ENCODE measurements around the gene OGDH. TPM values are rescaled to one million over a fixed set of nuclear protein-coding genes. Genes with fewer than 3 reads are reported as not detected.
"Not testable (repeated sequence)": the region's sequence is repeated elsewhere in the genome, so short reads cannot be mapped to it uniquely, and the experiment has no call there.

OGDH gene
- total RNA-seq, 3 donors from 2014 or later (not counting 1 experiment from before 2014, with no cell fraction given): 69.2 to 86.7 (median 81.4) TPM

GRCh38 chr7:44716205-44716604, 109.8 kb downstream of the OGDH start:
- Histone ChIP-seq H3K27me3 (ENCODE audit: control insufficient read depth, insufficient read depth, low read length) (no peaks in the 10 kb centered on the region), H3K36me3 (ENCODE audit: control insufficient read depth, insufficient read depth, low read length) (no peaks in the 10 kb centered on the region), H3K4me3 (ENCODE audit: low read length) (no peak overlapping the region), H3K4me1 (ENCODE audit: control insufficient read depth, insufficient read depth, low read length) (peaks cover 11% of the 10 kb centered on the region), H3K9me3 (ENCODE audit: control insufficient read depth, insufficient read depth, low read length) (no peaks in the 10 kb centered on the region), H3K27ac (ENCODE audit: low read length) (no peak overlapping the region)
- intact Hi-C loops (cut with micrococcal nuclease): no loop called here
- H3K9me3 Mint-ChIP-seq: no peaks in the 10 kb centered on the region
- no peak for ATAC-seq
- no peak overlapping the region for H3K27ac Mint-ChIP-seq
- H3K4me3 Mint-ChIP-seq: no peak overlapping the region
- no peaks in the 10 kb centered on the region for H3K27me3 Mint-ChIP-seq (ENCODE audit: low read depth in 2 of 2)
- peaks cover 6 to 10% of the 10 kb centered on the region in 2 donors for H3K4me1 Mint-ChIP-seq
- no peaks in the 10 kb centered on the region for H3K36me3 Mint-ChIP-seq
- TF ChIP-seq, protein P1, sequence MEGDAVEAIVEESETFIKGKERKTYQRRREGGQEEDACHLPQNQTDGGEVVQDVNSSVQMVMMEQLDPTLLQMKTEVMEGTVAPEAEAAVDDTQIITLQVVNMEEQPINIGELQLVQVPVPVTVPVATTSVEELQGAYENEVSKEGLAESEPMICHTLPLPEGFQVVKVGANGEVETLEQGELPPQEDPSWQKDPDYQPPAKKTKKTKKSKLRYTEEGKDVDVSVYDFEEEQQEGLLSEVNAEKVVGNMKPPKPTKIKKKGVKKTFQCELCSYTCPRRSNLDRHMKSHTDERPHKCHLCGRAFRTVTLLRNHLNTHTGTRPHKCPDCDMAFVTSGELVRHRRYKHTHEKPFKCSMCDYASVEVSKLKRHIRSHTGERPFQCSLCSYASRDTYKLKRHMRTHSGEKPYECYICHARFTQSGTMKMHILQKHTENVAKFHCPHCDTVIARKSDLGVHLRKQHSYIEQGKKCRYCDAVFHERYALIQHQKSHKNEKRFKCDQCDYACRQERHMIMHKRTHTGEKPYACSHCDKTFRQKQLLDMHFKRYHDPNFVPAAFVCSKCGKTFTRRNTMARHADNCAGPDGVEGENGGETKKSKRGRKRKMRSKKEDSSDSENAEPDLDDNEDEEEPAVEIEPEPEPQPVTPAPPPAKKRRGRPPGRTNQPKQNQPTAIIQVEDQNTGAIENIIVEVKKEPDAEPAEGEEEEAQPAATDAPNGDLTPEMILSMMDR (IDR thresholded peaks at IDR 0.05): no peak
- 100% methylated on average over 3 of the region's 3 CpGs for WGBS (ENCODE audit: insufficient coverage)
- no peak for DNase-seq

- Mint-ChIP-seq H3K9me3 (no peaks in the 10 kb centered on the region), H3K4me1 (no peaks in the 10 kb centered on the region), H3K36me3 (no peaks in the 10 kb centered on the region), H3K27me3 (ENCODE audit: low read depth in 2 of 2) (no peaks in the 10 kb centered on the region), H3K4me3 (no peak overlapping the region), H3K27ac (no peak overlapping the region)
- WGBS (ENCODE audit: insufficient coverage): 98% methylated on average over 4 of the region's 4 CpGs
- Histone ChIP-seq H3K27ac (ENCODE audit: low read length) (no peak overlapping the region), H3K4me3 (ENCODE audit: low read length) (no peak overlapping the region), H3K36me3 (ENCODE audit: control insufficient read depth, insufficient read depth, low read length) (no peaks in the 10 kb centered on the region), H3K4me1 (ENCODE audit: control insufficient read depth, insufficient read depth, low read length) (no peaks in the 10 kb centered on the region), H3K9me3 (ENCODE audit: control insufficient read depth, insufficient read depth, low read length) (no peaks in the 10 kb centered on the region), H3K27me3 (ENCODE audit: control insufficient read depth, insufficient read depth, low read length) (no peaks in the 10 kb centered on the region)
- TF ChIP-seq, protein P1 (IDR thresholded peaks at IDR 0.05): no peak
- DNase-seq (no peak), ATAC-seq (no peak)
- intact Hi-C loops (cut with micrococcal nuclease): no loop called here
Observed at GRCh38 chr7:44720301-44720700, 113.9 kb downstream of the OGDH start.

DNA sequence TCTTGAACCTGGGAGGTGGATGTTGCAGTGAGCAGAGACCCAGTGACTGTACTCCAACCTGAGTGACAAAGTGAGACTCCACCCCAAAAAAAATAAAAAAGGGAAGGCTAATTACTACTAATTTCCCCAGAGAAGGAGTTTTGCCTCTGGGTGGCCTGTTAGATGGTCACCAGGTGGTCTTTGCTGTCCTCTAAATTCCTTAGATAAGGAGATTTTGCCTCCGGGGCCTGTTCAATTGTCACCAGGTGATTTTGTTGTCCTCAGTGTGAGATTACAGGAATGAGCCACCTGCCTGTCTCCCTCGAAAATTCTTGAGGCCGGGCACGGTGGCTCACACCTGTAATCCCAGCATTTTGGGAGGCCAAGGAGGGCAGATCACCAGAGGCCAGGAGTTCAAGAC, 117.8 kb downstream of the OGDH start:
- WGBS (ENCODE audit: insufficient coverage): 93% methylated on average over 4 of the region's 4 CpGs
- H3K27me3 ChIP-seq (ENCODE audit: control insufficient read depth, insufficient read depth, low read length): no peaks in the 10 kb centered on the region
- H3K9me3 ChIP-seq (ENCODE audit: control insufficient read depth, insufficient read depth, low read length): no peaks in the 10 kb centered on the region
- H3K4me3 ChIP-seq (ENCODE audit: low read length): no peak overlapping the region
- Mint-ChIP-seq H3K4me1 (no peaks in the 10 kb centered on the region), H3K27ac (no peak overlapping the region), H3K27me3 (ENCODE audit: low read depth in 2 of 2) (no peaks in the 10 kb centered on the region), H3K36me3 (no peaks in the 10 kb centered on the region), H3K4me3 (no peak overlapping the region), H3K9me3 (no peaks in the 10 kb centered on the region)
- no peaks in the 10 kb centered on the region for H3K4me1 ChIP-seq (ENCODE audit: control insufficient read depth, insufficient read depth, low read length)
- H3K27ac ChIP-seq (ENCODE audit: low read length): no peak overlapping the region
- DNase-seq: no peak
- no peak for ATAC-seq
- TF ChIP-seq, protein P1 (IDR thresholded peaks at IDR 0.05): no peak
- intact Hi-C loops (cut with micrococcal nuclease): no loop called here
- no peaks in the 10 kb centered on the region for H3K36me3 ChIP-seq (ENCODE audit: control insufficient read depth, insufficient read depth, low read length)

DNA sequence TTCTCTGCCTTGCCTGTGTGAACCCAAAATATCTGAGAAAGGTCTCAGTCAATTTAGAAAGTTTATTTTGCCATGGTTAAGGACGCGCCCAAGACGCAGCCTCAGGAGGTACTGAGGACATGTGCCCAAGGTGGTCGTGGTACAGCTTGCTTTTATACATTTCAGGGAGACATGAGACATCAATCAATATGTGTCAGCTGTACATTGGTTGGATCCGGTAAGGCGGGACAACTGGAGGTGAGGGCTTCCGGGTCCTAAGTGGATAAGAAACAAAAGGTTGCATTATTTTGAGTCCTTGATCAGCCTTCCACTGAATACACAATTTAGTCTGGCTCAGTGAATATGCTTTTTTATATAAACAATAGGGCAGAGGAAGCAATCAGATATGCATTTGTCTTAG, 119.8 kb downstream of the OGDH start:
- H3K4me1 Mint-ChIP-seq, DNase-seq: not testable (repeated sequence)
- 93% methylated on average over 7 of the region's 7 CpGs for WGBS (ENCODE audit: insufficient coverage)

More for the DNA sequence above, 119.8 kb downstream of the OGDH start:
- H3K9me3 Mint-ChIP-seq; H3K36me3 ChIP-seq (ENCODE audit: control insufficient read depth, insufficient read depth, low read length); H3K9me3 ChIP-seq (ENCODE audit: control insufficient read depth, insufficient read depth, low read length); intact Hi-C loops (cut with micrococcal nuclease); H3K27me3 Mint-ChIP-seq (ENCODE audit: low read depth in 2 of 2); H3K36me3 Mint-ChIP-seq; H3K27me3 ChIP-seq (ENCODE audit: control insufficient read depth, insufficient read depth, low read length); H3K4me1 ChIP-seq (ENCODE audit: control insufficient read depth, insufficient read depth, low read length); H3K4me3 ChIP-seq (ENCODE audit: low read length); H3K27ac Mint-ChIP-seq; H3K27ac ChIP-seq (ENCODE audit: low read length); H3K4me3 Mint-ChIP-seq; ATAC-seq: not testable (repeated sequence)

Measured in natural killer cell (primary cell).